ENCODE measurements around the gene NFKBIL1.

NFKBIL1 gene

DNA sequence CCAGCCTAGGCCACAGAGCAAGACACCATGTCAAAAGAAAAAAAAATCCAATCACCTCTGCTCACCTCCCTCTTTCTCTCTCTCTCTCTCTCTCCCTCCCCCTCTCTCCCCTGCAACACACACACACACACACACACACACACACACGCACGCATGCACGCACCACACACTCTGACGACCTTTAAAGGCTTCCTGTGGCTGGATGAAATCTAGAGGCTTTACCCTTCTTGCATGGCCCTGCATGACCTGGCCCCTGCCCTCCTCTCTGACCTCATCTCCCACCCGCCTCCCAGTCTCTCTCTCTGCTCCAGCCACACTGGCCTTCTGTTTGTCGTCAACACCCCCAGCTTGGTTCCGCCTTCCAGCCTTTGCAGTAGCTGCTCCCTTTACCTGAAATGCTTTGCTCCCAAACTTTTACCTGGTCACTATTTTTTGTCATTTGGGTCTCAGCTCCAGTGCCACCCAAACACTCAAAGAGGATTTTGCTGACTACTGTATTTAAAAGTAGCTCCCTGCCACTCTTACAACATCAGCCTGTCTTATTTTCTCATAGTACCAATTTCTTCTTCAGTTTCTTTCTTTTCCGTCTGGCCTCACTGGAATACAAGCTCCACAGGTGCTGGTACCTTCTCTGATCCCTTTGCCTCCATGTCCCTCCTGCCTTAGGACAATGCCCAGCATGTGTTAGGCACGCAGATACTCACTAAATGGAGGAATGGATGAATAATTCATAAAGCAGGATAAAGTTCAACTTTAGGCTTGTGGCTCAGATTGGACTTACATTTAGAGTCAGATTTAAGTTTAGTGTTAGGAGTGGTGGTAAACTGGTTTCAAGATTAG is 20.3 kb downstream of the NFKBIL1 start:
- H3K27me3 ChIP-seq (ENCODE audit: insufficient read depth, poor library complexity, severe bottlenecking) = no peaks in the 10 kb centered on the region
- TF ChIP-seq POLR2AphosphoS5 (IDR thresholded peaks at IDR 0.05; ENCODE audit: low read depth) (no peak), GABPA (IDR thresholded peaks at IDR 0.05; ENCODE audit: low read depth) (no peak)
- no peak overlapping the region for H3K27ac ChIP-seq (replicated peaks)
- no peak overlapping the region for H3K4me3 ChIP-seq (replicated peaks; ENCODE audit: insufficient read depth, low read length)
- no peak for DNase-seq (ENCODE audit: low read depth in 1 of 2, low spot score in 1 of 2)

DNA sequence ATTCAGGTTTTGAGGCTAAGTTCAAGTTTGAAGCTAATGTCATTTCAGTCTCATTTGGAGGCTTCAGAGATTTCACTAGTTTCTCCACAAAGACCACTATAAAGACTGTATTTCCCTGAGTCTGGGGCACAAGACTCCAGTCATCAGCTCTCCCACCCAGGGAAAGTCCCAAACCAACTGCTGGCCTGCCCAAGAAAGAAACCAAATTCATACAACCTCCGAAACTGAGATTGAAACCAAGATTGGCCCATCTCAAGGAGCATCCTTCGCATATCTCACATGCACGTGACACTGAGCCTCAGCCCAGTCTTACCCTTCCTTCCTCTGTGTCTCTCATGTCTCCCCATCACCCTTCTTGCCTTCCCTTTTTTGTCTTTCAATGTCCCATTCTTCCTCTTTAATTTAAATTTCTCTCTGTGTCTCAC is 21.1 kb downstream of the NFKBIL1 start:
- Histone ChIP-seq H3K27ac (replicated peaks) (no peak overlapping the region), H3K4me3 (replicated peaks; ENCODE audit: insufficient read depth, low read length) (no peak overlapping the region), H3K27me3 (ENCODE audit: insufficient read depth, poor library complexity, severe bottlenecking) (no peaks in the 10 kb centered on the region)
- peak in 1 of 2 experiments; percentile 66 for DNase-seq (ENCODE audit: low read depth in 1 of 2, low spot score in 1 of 2)
- TF ChIP-seq, protein P1, sequence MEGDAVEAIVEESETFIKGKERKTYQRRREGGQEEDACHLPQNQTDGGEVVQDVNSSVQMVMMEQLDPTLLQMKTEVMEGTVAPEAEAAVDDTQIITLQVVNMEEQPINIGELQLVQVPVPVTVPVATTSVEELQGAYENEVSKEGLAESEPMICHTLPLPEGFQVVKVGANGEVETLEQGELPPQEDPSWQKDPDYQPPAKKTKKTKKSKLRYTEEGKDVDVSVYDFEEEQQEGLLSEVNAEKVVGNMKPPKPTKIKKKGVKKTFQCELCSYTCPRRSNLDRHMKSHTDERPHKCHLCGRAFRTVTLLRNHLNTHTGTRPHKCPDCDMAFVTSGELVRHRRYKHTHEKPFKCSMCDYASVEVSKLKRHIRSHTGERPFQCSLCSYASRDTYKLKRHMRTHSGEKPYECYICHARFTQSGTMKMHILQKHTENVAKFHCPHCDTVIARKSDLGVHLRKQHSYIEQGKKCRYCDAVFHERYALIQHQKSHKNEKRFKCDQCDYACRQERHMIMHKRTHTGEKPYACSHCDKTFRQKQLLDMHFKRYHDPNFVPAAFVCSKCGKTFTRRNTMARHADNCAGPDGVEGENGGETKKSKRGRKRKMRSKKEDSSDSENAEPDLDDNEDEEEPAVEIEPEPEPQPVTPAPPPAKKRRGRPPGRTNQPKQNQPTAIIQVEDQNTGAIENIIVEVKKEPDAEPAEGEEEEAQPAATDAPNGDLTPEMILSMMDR (IDR thresholded peaks at IDR 0.05; ENCODE audit: insufficient read depth, low read length) = no peak
- peak; percentile 64; the same call in 1 of the 2 replicates for TF ChIP-seq SPI1 (IDR thresholded peaks at IDR 0.05; ENCODE audit: borderline replicate concordance, low read depth)

DNA sequence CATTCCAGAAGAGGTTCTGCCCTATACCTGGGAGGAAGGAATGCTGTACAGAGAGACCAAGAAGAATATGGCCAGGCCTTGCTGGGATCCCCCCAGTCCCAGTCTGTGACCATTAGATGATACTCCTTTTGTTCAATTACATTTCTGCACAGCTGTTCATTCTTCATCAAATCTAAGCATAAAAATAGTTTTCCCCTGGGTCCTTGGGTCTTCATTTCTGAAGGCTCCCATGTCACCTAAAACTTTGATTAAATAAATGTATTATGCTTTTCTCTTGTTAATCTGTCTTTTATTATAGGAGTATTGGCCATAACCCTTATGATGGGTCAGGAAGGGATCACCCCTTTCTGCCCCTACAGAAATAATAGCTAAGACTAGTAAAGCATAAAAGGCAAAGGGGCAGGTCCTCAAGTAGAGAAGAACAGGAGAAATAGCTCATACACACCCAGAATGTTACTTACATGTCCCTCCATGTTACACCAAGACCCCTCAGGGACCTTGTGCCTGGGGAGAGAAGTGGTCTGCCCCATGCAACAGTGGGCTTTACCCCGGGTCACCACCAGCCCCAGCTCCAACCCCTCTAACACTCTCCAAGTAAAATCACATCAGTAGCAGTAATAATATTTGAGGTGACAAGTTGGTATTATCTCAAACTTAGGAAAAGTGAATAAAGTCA is 22.6 kb downstream of the NFKBIL1 start:
- TF ChIP-seq SPI1 (IDR thresholded peaks at IDR 0.05; ENCODE audit: borderline replicate concordance, low read depth) = no peak
- no peak for TF ChIP-seq POLR2AphosphoS5 (IDR thresholded peaks at IDR 0.05; ENCODE audit: low read depth)
- TF ChIP-seq, protein P1 (IDR thresholded peaks at IDR 0.05; ENCODE audit: insufficient read depth, low read length) = no peak
- TF ChIP-seq, protein P2, sequence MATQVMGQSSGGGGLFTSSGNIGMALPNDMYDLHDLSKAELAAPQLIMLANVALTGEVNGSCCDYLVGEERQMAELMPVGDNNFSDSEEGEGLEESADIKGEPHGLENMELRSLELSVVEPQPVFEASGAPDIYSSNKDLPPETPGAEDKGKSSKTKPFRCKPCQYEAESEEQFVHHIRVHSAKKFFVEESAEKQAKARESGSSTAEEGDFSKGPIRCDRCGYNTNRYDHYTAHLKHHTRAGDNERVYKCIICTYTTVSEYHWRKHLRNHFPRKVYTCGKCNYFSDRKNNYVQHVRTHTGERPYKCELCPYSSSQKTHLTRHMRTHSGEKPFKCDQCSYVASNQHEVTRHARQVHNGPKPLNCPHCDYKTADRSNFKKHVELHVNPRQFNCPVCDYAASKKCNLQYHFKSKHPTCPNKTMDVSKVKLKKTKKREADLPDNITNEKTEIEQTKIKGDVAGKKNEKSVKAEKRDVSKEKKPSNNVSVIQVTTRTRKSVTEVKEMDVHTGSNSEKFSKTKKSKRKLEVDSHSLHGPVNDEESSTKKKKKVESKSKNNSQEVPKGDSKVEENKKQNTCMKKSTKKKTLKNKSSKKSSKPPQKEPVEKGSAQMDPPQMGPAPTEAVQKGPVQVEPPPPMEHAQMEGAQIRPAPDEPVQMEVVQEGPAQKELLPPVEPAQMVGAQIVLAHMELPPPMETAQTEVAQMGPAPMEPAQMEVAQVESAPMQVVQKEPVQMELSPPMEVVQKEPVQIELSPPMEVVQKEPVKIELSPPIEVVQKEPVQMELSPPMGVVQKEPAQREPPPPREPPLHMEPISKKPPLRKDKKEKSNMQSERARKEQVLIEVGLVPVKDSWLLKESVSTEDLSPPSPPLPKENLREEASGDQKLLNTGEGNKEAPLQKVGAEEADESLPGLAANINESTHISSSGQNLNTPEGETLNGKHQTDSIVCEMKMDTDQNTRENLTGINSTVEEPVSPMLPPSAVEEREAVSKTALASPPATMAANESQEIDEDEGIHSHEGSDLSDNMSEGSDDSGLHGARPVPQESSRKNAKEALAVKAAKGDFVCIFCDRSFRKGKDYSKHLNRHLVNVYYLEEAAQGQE (IDR thresholded peaks at IDR 0.05; ENCODE audit: insufficient replicate concordance, low read depth) = no peak
- no peak for TF ChIP-seq GABPA (IDR thresholded peaks at IDR 0.05; ENCODE audit: low read depth)
- no peak for DNase-seq (ENCODE audit: low read depth in 1 of 2, low spot score in 1 of 2)
- Histone ChIP-seq H3K27me3 (ENCODE audit: insufficient read depth, poor library complexity, severe bottlenecking) (no peaks in the 10 kb centered on the region), H3K27ac (replicated peaks) (no peak overlapping the region), H3K4me3 (replicated peaks; ENCODE audit: insufficient read depth, low read length) (no peak overlapping the region)

DNA sequence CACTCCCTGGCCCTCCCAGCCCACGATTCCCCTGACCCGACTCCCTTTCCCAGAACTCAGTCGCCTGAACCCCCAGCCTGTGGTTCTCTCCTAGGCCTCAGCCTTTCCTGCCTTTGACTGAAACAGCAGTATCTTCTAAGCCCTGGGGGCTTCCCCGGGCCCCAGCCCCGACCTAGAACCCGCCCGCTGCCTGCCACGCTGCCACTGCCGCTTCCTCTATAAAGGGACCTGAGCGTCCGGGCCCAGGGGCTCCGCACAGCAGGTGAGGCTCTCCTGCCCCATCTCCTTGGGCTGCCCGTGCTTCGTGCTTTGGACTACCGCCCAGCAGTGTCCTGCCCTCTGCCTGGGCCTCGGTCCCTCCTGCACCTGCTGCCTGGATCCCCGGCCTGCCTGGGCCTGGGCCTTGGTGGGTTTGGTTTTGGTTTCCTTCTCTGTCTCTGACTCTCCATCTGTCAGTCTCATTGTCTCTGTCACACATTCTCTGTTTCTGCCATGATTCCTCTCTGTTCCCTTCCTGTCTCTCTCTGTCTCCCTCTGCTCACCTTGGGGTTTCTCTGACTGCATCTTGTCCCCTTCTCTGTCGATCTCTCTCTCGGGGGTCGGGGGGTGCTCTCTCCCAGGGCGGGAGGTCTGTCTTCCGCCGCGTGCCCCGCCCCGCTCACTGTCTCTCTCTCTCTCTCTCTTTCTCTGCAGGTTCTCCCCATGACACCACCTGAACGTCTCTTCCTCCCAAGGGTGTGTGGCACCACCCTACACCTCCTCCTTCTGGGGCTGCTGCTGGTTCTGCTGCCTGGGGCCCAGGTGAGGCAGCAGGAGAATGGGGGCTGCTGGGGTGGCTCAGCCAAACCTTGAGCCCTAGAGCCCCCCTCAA is 24.9 kb downstream of the NFKBIL1 start, which contains the start of gene LTA:
LTA (plus strand) TSS at position 249 of the 871 bp plus-strand sequence; CDS start at position 703, 454 bp downstream.
- TF ChIP-seq POLR2AphosphoS5 (IDR thresholded peaks at IDR 0.05; ENCODE audit: low read depth) = no peak
- TF ChIP-seq GABPA (IDR thresholded peaks at IDR 0.05; ENCODE audit: low read depth) = no peak
- TF ChIP-seq, protein P1 (IDR thresholded peaks at IDR 0.05; ENCODE audit: insufficient read depth, low read length) = no peak
- TF ChIP-seq SPI1 (IDR thresholded peaks at IDR 0.05; ENCODE audit: borderline replicate concordance, low read depth) = no peak
- TF ChIP-seq, protein P2 (IDR thresholded peaks at IDR 0.05; ENCODE audit: insufficient replicate concordance, low read depth) = no peak
- Histone ChIP-seq H3K27ac (replicated peaks) (no peak within 1 kb of the TSS), H3K27me3 (ENCODE audit: insufficient read depth, poor library complexity, severe bottlenecking) (no peaks in the 10 kb centered on the region), H3K4me3 (replicated peaks; ENCODE audit: insufficient read depth, low read length) (no peak within 1 kb of the TSS)
- DNase-seq (ENCODE audit: low read depth in 1 of 2, low spot score in 1 of 2) = no peak
